Neural cell (in vitro differentiated cells): Measurements from ENCODE around the gene SPATA13. TPM values are rescaled to one million over a fixed set of nuclear protein-coding genes. Genes with fewer than 3 reads are reported as not detected.
"Not testable (repeated sequence)": the region's sequence is repeated elsewhere in the genome, so short reads cannot be mapped to it uniquely, and the experiment has no call there.

Source experiments
- H2AFZ ChIP-seq: fragments of 200-600, 300-800 bp; sonication (generic), shearing (Covaris generic); 2 replicates; pipeline ENCODE4 v1.6.0; 2014; ENCODE audit warnings: low read depth, mild to moderate bottlenecking, antibody characterized with exemption, low read length, moderate library complexity
- H3F3A ChIP-seq: fragments of 200-600 bp; shearing (Covaris generic); 2 replicates; pipeline ENCODE4 v1.6.1; 2016; ENCODE audit warnings: mild to moderate bottlenecking, moderate library complexity, mixed read lengths, antibody characterized with exemption, low read length; ENCODE audit not compliant: insufficient read depth, poor library complexity, severe bottlenecking
- H3K27ac ChIP-seq: fragments of 200-600, 300-800 bp; sonication (generic), shearing (Covaris generic); 2 replicates; pipeline ENCODE4 v1.5.1; 2014; ENCODE audit warnings: mild to moderate bottlenecking, low read length, moderate library complexity
- H3K27me3 ChIP-seq: fragments of 300-800, 200-600 bp; sonication (generic), shearing (Covaris generic); 2 replicates; pipeline ENCODE4 v1.6.0; 2014; ENCODE audit warnings: mild to moderate bottlenecking, low read depth, low read length, moderate library complexity; ENCODE audit not compliant: insufficient read depth
- H3K36me3 ChIP-seq: fragments of 300-800, 200-600 bp; sonication (generic), shearing (Covaris generic); 2 replicates; pipeline ENCODE4 v1.5.1; 2014; ENCODE audit warnings: mild to moderate bottlenecking, antibody characterized with exemption, low read length, moderate library complexity; ENCODE audit not compliant: insufficient read depth
- H3K4me2 ChIP-seq: fragments of 300-800, 200-600 bp; sonication (generic), shearing (Covaris generic); 2 replicates; pipeline ENCODE4 v1.6.0; 2014; ENCODE audit warnings: mild to moderate bottlenecking, low read length
- H3K4me3 ChIP-seq: fragments of 300-800, 200-600 bp; sonication (generic), shearing (Covaris generic); 2 replicates; pipeline ENCODE4 v1.5.1; 2014; ENCODE audit warnings: mild to moderate bottlenecking, low read length, moderate library complexity
- H3K79me2 ChIP-seq: fragments of 200-600 bp; shearing (Covaris generic); replicated peaks from 2 replicates; pipeline ENCODE4 v1.6.0; 2014; ENCODE audit warnings: mild to moderate bottlenecking, low read length, moderate library complexity; ENCODE audit not compliant: insufficient read depth
- H3K9ac ChIP-seq: fragments of 300-800, 200-600 bp; sonication (generic), shearing (Covaris generic); 2 replicates; pipeline ENCODE4 v1.6.1; 2016; ENCODE audit warnings: mild to moderate bottlenecking, low read length, mixed read lengths
- H3K9me2 ChIP-seq: fragments of 200-600 bp; shearing (Covaris generic); 2 replicates; pipeline ENCODE4 v1.6.1; 2016; ENCODE audit warnings: mild to moderate bottlenecking, low read length, mixed read lengths; ENCODE audit not compliant: insufficient read depth
- H3K9me3 ChIP-seq: fragments of 200-600, 300-800 bp; sonication (generic), shearing (Covaris generic); 2 replicates; pipeline ENCODE4 v1.6.1; 2016; ENCODE audit warnings: mild to moderate bottlenecking, mixed run types, low read length, moderate library complexity, mixed read lengths
- H4K20me1 ChIP-seq: fragments of 200-600 bp; shearing (Covaris generic); 2 replicates; pipeline ENCODE4 v1.6.1; 2016; ENCODE audit warnings: mild to moderate bottlenecking, mixed run types; ENCODE audit not compliant: insufficient read depth
- EP300 ChIP-seq: fragments of 450-650 bp; conservative IDR thresholded peaks from 2 replicates; pipeline ENCODE4 v1.6.1; 2014; ENCODE audit warnings: antibody characterized with exemption, mild to moderate bottlenecking, moderate library complexity; ENCODE audit not compliant: poor library complexity, severe bottlenecking
- EZH2 ChIP-seq: fragments of 200-600, 300-800 bp; shearing (Covaris generic), sonication (generic); IDR thresholded peaks from 2 replicates; pipeline ENCODE4 v1.6.1; 2014; ENCODE audit warnings: antibody characterized with exemption, low read length, borderline replicate concordance, mild to moderate bottlenecking; ENCODE audit not compliant: insufficient read depth, poor library complexity, severe bottlenecking
- MXI1 ChIP-seq: fragments of 450-650 bp; conservative IDR thresholded peaks from 2 replicates; pipeline ENCODE4 v1.6.1; 2014; ENCODE audit warnings: antibody characterized with exemption, mild to moderate bottlenecking; ENCODE audit not compliant: poor library complexity, severe bottlenecking
- POLR2AphosphoS5 ChIP-seq: IDR thresholded peaks from 2 replicates; pipeline ENCODE4 v1.6.1; 2012
- RAD21 ChIP-seq: fragments of 450-650 bp; conservative IDR thresholded peaks from 2 replicates; pipeline ENCODE4 v1.6.1; 2014; ENCODE audit warnings: antibody characterized with exemption, mild to moderate bottlenecking, moderate library complexity
- SMC3 ChIP-seq: fragments of 450-650 bp; conservative IDR thresholded peaks from 2 replicates; pipeline ENCODE4 v1.6.1; 2014; ENCODE audit warnings: antibody characterized with exemption, mild to moderate bottlenecking, moderate library complexity; ENCODE audit not compliant: poor library complexity
- TAF1 ChIP-seq: IDR thresholded peaks from 2 replicates; pipeline ENCODE4 v1.6.1; 2012; ENCODE audit warnings: low read depth
- polyA plus RNA-seq: library from polyadenylated mRNA; depleted of rRNA; stranded (reverse); fragments of >200 nt; gene quantifications from 2 replicates; pipeline ENCODE4 v1.2.3, GENCODE V29; 2014
- TF ChIP-seq, protein P1 (sequence below): IDR thresholded peaks from 2 replicates; pipeline ENCODE4 v1.6.1; 2012; ENCODE audit warnings: borderline replicate concordance
- TF ChIP-seq, protein P2 (sequence below): fragments of 450-650 bp; IDR thresholded peaks from 2 replicates; pipeline ENCODE4 v1.5.1; 2014; ENCODE audit warnings: antibody characterized with exemption, mild to moderate bottlenecking, moderate library complexity; ENCODE audit not compliant: poor library complexity, severe bottlenecking

Gene SPATA13
- polyA plus RNA-seq, 1 donor from 2014 or later, result 15.5 TPM

DNA sequence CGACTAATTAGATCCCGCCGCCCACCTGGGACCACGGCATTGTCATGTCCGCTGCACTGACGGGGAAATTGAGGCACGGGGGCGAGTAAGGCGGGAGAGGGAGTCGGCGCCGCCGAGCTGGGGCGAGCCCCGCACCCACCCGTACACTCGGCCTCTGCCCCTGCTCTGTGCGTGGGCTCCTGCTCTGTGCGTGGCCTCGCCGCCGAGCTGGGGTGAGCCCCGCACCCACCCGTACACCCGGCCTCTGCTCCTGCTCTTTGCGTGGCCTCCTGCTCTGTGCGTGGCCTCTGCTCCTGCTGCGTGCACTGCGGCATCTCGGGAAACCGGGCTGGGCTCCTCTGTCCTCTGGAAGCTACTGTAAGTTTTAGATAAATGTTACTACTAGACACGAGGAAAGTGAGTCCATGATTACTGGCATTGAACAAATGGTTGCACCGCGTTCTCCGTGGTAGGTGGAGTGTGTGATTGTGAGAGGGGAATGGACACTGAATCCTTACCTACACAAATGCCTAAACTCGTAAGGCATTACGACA is 148.0 kb downstream of the SPATA13 start:
- no peak for TF ChIP-seq SMC3
- TF ChIP-seq, protein P1, sequence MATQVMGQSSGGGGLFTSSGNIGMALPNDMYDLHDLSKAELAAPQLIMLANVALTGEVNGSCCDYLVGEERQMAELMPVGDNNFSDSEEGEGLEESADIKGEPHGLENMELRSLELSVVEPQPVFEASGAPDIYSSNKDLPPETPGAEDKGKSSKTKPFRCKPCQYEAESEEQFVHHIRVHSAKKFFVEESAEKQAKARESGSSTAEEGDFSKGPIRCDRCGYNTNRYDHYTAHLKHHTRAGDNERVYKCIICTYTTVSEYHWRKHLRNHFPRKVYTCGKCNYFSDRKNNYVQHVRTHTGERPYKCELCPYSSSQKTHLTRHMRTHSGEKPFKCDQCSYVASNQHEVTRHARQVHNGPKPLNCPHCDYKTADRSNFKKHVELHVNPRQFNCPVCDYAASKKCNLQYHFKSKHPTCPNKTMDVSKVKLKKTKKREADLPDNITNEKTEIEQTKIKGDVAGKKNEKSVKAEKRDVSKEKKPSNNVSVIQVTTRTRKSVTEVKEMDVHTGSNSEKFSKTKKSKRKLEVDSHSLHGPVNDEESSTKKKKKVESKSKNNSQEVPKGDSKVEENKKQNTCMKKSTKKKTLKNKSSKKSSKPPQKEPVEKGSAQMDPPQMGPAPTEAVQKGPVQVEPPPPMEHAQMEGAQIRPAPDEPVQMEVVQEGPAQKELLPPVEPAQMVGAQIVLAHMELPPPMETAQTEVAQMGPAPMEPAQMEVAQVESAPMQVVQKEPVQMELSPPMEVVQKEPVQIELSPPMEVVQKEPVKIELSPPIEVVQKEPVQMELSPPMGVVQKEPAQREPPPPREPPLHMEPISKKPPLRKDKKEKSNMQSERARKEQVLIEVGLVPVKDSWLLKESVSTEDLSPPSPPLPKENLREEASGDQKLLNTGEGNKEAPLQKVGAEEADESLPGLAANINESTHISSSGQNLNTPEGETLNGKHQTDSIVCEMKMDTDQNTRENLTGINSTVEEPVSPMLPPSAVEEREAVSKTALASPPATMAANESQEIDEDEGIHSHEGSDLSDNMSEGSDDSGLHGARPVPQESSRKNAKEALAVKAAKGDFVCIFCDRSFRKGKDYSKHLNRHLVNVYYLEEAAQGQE, result no peak
- TF ChIP-seq EP300, result no peak
- no peak for TF ChIP-seq MXI1
- no peak for TF ChIP-seq EZH2
- TF ChIP-seq, protein P2, sequence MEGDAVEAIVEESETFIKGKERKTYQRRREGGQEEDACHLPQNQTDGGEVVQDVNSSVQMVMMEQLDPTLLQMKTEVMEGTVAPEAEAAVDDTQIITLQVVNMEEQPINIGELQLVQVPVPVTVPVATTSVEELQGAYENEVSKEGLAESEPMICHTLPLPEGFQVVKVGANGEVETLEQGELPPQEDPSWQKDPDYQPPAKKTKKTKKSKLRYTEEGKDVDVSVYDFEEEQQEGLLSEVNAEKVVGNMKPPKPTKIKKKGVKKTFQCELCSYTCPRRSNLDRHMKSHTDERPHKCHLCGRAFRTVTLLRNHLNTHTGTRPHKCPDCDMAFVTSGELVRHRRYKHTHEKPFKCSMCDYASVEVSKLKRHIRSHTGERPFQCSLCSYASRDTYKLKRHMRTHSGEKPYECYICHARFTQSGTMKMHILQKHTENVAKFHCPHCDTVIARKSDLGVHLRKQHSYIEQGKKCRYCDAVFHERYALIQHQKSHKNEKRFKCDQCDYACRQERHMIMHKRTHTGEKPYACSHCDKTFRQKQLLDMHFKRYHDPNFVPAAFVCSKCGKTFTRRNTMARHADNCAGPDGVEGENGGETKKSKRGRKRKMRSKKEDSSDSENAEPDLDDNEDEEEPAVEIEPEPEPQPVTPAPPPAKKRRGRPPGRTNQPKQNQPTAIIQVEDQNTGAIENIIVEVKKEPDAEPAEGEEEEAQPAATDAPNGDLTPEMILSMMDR, result no peak
- no peak for TF ChIP-seq TAF1
- TF ChIP-seq RAD21, result no peak
- TF ChIP-seq POLR2AphosphoS5, result no peak
- no peaks in the 10 kb centered on the region for H3K36me3 ChIP-seq
- no peaks in the 10 kb centered on the region for H3K9me2 ChIP-seq
- H3F3A ChIP-seq, result no peaks in the 10 kb centered on the region
- no peaks in the 10 kb centered on the region for H3K79me2 ChIP-seq
- H3K27me3 ChIP-seq, result no peaks in the 10 kb centered on the region
- no peak overlapping the region for H3K4me3 ChIP-seq
- no peak overlapping the region for H3K4me2 ChIP-seq
- no peaks in the 10 kb centered on the region for H4K20me1 ChIP-seq
- H3K9ac ChIP-seq, result no peak overlapping the region
- no peaks in the 10 kb centered on the region for H3K9me3 ChIP-seq
- H3K27ac ChIP-seq, result no peak overlapping the region
- no peak overlapping the region for H2AFZ ChIP-seq

- H3K79me2 ChIP-seq, H3K9me3 ChIP-seq, H2AFZ ChIP-seq, H3K4me3 ChIP-seq, H3K27me3 ChIP-seq, H3K27ac ChIP-seq, H3K36me3 ChIP-seq, H3K9ac ChIP-seq, H3F3A ChIP-seq, H4K20me1 ChIP-seq, H3K4me2 ChIP-seq, H3K9me2 ChIP-seq: not testable (repeated sequence)
These were observed 148.8 kb downstream of the SPATA13 start, which contains the start of gene C1QTNF9 for GRCh38 chr13:24309300-24309699. TSS of gene C1QTNF9 (plus strand) at chr13:24309580. CDS start at chr13:24316004, 6,424 bp downstream.

- Histone ChIP-seq H3K36me3 (no peaks in the 10 kb centered on the region), H2AFZ (no peak overlapping the region), H3F3A (no peaks in the 10 kb centered on the region), H4K20me1 (no peaks in the 10 kb centered on the region), H3K9me2 (no peaks in the 10 kb centered on the region), H3K27me3 (no peaks in the 10 kb centered on the region), H3K4me3 (no peak overlapping the region), H3K27ac (no peak overlapping the region), H3K9me3 (no peaks in the 10 kb centered on the region), H3K79me2 (no peaks in the 10 kb centered on the region), H3K4me2 (no peak overlapping the region), H3K9ac (no peak overlapping the region)
- peak; percentile 49 for TF ChIP-seq SMC3
- no peak for TF ChIP-seq TAF1
- TF ChIP-seq, protein P2, result peak; percentile 52
- peak; percentile 39 for TF ChIP-seq RAD21
- TF ChIP-seq EP300, result no peak
These were observed 152.9 kb downstream of the SPATA13 start for GRCh38 chr13:24313439-24313838.

DNA sequence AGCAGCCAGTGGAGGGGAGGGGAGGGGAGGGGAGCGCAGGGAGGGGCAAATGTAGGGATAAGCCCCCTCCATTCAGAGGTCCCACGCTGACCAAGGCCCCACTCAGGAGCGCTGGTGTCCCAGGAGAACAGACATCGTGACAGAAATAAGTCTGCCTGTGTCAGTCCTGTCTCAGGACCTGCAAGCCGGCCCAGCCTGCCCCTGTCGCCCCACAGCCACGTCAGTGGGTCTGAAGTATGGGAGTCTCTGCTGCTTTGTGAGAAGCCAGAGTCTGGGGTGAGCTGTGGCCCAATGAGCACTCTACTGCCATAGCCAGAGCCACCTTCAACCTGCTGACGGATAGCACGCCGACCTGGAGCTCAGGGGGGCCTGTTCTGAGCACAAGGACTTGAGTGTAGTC is 157.3 kb downstream of the SPATA13 start:
- not testable (repeated sequence) for H3K36me3 ChIP-seq, H3K9ac ChIP-seq, H2AFZ ChIP-seq, H3K27me3 ChIP-seq, H3F3A ChIP-seq, H3K9me2 ChIP-seq, H3K9me3 ChIP-seq, H3K79me2 ChIP-seq, H4K20me1 ChIP-seq, H3K4me3 ChIP-seq, H3K4me2 ChIP-seq, H3K27ac ChIP-seq
